Vagina (tissue), 2 donors: Measurements from ENCODE around the gene ABCA13.

Source experiments
- CTCF ChIP-seq, 3 experiments: fragments of 450-650 bp in 2 of 3; fragments of 200-600 bp in 1 of 3; sonication (generic) in 1 of 3; IDR thresholded peaks; one replicate each; pipeline ENCODE4 v1.5.1; 2017 to 2019; ENCODE audit warnings: antibody characterized with exemption in 3 of 3, mild to moderate bottlenecking in 2 of 3, moderate library complexity in 2 of 3
- POLR2A ChIP-seq, 2 donors: fragments of 450-650 bp; IDR thresholded peaks; one replicate each; pipeline ENCODE4 v1.6.1; 2017; ENCODE audit warnings: antibody characterized with exemption in 2 of 2, mild to moderate bottlenecking in 2 of 2, moderate library complexity in 2 of 2
- POLR2AphosphoS5 ChIP-seq, 2 donors: sonication (generic); formaldehyde crosslinking; IDR thresholded peaks; one replicate each; pipeline ENCODE4 v1.9.0; 2017; ENCODE audit warnings: antibody characterized with exemption in 2 of 2, mild to moderate bottlenecking in 2 of 2, low read depth in 1 of 2; ENCODE audit not compliant: insufficient read depth in 1 of 2

GRCh38 chr7:48518092-48518491 lies 346.8 kb downstream of the ABCA13 start:
- no peak for TF ChIP-seq CTCF (IDR thresholded peaks at IDR 0.05)
- no peak for TF ChIP-seq POLR2A (IDR thresholded peaks at IDR 0.05)
- TF ChIP-seq POLR2AphosphoS5 (IDR thresholded peaks at IDR 0.05; ENCODE audit: insufficient read depth in 1 of 2, low read depth in 1 of 2) = no peak
